Frontal cortex (tissue), 4 donors: Measurements from ENCODE around the gene GRK7. TPM values are rescaled to one million over a fixed set of nuclear protein-coding genes. Genes with fewer than 3 reads are reported as not detected.
A peak's percentile ranks its signal among the peaks of the same experiment; 100 is the strongest.
"Not testable (repeated sequence)": the region's sequence is repeated elsewhere in the genome, so short reads cannot be mapped to it uniquely, and the experiment has no call there.

Experiments used
- DNase-seq, 2 donors: peaks; one replicate each; pipeline ENCODE4 v3.0.0; 2012; ENCODE audit warnings: low spot score in 2 of 2
- FAIRE-seq: peaks from 2 replicates; lab custom pipeline; 2012; peaks lifted over from hg19 to GRCh38; lab: Jason Lieb, UNC
- total RNA-seq: library from RNA; depleted of rRNA; stranded (reverse); fragments of >200 nt; gene quantifications from one replicate; pipeline ENCODE4 v1.2.3, GENCODE V29; 2014
- donor health status: control.
- donor health status: control.
- donor health status: control.

GRK7 gene
- total RNA-seq, 1 donor from 2014 or later, result under 0.01 TPM

- no peak for FAIRE-seq
- DNase-seq, result no peak
These were observed 27.0 kb downstream of the GRK7 start for GRCh38 chr3:141790171-141790570.

- DNase-seq (no peak), FAIRE-seq (no peak)
These were observed 29.3 kb downstream of the GRK7 start for GRCh38 chr3:141792495-141792894.

GRCh38 chr3:141793476-141794260 lies 30.5 kb downstream of the GRK7 start:
- FAIRE-seq, result no peak
- no peak for DNase-seq

GRCh38 chr3:141795276-141795675 lies 32.1 kb downstream of the GRK7 start:
- no peak for FAIRE-seq
- no peak for DNase-seq

- no peak for DNase-seq
- no peak for FAIRE-seq
These were observed 32.5 kb downstream of the GRK7 start for GRCh38 chr3:141795741-141796080.

GRCh38 chr3:141796081-141796888 lies 33.1 kb downstream of the GRK7 start:
- DNase-seq (no peak), FAIRE-seq (no peak)

- DNase-seq, result peak in 1 of 2 donors; percentile 37
- no peak for FAIRE-seq
These were observed 33.9 kb downstream of the GRK7 start for GRCh38 chr3:141796889-141797781.

GRCh38 chr3:141797819-141798447 lies 34.7 kb downstream of the GRK7 start:
- FAIRE-seq, result no peak

GRCh38 chr3:141798448-141798845 lies 35.2 kb downstream of the GRK7 start:
- DNase-seq (no peak), FAIRE-seq (no peak)

More at GRCh38 chr3:141797819-141798447, 34.7 kb downstream of the GRK7 start:
- no peak for DNase-seq

- FAIRE-seq (no peak), DNase-seq (no peak)
These were observed 39.3 kb downstream of the GRK7 start for GRCh38 chr3:141802316-141803077.

- DNase-seq, FAIRE-seq: not testable (repeated sequence)
These were observed 40.3 kb downstream of the GRK7 start for GRCh38 chr3:141803538-141803937.

GRCh38 chr3:141804447-141804777 lies 41.2 kb downstream of the GRK7 start:
- DNase-seq, result no peak
- no peak for FAIRE-seq

- no peak for FAIRE-seq
These were observed 41.8 kb downstream of the GRK7 start for GRCh38 chr3:141804778-141805639.

GRCh38 chr3:141807277-141808033 lies 44.2 kb downstream of the GRK7 start:
- DNase-seq (no peak), FAIRE-seq (no peak)

More at GRCh38 chr3:141804778-141805639, 41.8 kb downstream of the GRK7 start:
- DNase-seq, result no peak

GRCh38 chr3:141808586-141808985 lies 45.4 kb downstream of the GRK7 start:
- DNase-seq, result no peak
- FAIRE-seq, result no peak

GRCh38 chr3:141810161-141810560 lies 47.0 kb downstream of the GRK7 start:
- FAIRE-seq, result no peak
- DNase-seq, result no peak

GRCh38 chr3:141811348-141811747 lies 48.1 kb downstream of the GRK7 start:
- FAIRE-seq, result no peak
- no peak for DNase-seq
